GM21526 (cell line): ENCODE data around the gene GDPD3.
A peak's percentile ranks its signal among the peaks of the same experiment; 100 is the strongest.

Experiments
- ATAC-seq: cut with Tn5 transposase; IDR thresholded peaks from one replicate; pipeline ENCODE4 v1.9.1; 2021; ENCODE audit warnings: moderate library complexity; ENCODE audit not compliant: unreplicated experiment, low FRiP score

GDPD3 gene

DNA sequence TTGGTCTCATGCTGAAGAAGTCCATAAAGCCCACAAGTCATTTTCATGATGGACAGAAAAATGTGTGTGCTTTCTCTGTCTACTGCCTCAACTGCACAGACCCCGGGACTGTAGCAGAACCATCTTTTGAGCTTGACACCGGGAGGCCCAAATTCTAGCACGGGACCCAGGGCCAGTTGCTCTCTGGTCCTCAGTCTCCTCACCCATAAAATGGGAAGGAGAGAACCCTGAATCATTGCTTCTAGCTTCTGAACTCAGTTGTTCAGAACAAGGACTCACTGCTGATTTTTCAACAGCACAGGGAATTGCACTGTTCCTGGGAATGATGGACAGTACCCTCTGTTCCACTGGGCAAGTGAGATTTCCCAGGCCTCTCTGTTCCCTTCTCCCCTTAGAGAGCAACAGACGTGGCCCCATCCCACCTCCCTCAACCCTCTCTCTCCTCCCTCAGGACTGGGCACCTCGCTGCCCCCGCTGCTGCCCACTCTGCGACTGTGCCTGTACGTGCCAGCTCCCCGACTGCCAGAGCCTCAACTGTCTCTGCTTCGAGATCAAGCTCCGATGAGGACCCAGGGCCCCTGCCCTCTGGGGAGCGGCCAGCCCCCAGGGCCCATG lies 50.0 kb downstream of the GDPD3 start:
- peak; percentile 1 for ATAC-seq

DNA sequence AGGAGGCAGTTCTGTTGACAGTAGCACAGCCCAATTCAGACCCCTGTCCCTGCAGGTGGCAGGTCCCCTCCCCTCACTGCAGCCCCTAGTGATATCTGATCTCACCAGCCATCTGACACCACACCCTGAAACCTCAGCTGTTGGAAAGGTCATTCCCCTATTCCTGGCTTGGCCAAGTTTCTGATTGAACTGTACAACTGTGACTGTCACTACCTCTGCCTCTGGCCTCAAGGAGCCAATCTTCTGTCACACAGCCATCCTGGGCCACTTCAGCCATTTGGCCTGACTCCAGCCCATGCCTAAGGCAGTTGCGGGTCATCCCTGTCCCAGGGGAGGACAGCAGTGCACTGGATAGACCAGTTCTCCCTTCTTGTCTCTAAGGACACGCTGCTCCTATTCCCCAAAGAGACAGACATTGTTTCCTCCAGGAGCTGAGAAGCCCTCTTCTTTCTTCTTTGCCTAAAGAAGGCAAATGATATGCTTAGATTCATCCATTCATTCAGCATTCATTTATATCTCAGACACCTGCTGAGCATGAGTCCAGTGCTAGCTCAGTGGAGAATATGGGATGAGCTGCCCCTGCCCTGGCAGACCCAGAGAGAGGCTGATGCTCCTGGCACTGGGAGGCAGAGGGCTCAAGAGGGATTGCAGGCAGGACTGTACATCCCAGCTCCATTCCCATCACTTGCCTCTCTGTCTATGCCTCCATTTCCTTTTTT lies 52.3 kb downstream of the GDPD3 start:
- ATAC-seq: no peak

DNA sequence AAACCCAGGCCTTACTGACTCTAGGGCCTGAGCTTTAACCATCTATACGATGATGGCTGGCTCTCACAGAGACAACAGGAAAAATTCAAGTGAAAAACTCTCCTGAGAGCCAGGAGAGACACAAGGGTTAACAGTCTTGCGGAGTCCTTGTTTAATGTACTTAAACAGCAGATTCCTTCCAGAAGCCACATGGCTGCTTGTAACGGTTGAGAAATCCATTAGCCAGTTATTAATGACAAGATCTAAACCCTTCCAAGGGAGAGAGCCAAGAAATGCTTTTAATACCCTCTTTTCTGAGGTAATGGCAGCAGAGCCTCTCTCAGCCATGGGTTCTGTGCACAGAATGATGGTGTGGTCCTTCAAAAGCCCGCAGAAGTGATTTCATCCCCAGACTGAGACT lies 53.0 kb downstream of the GDPD3 start:
- no peak for ATAC-seq

DNA sequence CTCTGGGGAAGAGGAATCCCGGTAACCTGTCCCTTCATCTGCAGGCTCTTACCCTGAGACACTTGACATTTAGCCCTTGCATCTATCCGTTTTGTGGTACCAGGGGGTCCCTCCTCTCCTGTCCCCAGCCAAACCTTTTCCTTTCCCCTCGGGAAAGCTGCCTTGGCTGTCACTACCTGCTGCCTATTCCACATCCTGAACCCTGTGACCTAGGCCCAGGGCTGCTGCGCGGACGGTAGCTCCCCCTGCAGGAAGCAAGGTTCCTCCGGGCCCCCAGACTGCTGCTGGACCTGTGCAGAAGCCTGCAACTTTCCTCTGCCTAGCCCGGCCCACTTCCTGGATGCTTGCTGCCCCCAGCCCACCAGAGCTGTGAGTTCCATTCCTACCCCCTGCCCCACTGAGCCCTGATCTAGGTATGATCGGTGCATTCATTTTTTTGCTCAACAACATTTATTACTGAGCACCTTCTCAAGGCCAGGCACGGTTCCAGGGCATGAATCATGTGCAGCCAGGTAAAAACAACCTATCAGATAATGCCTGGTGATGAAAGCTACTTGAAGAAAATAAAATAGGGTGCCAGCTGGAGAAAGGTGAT lies 58.3 kb downstream of the GDPD3 start:
- no peak for ATAC-seq
